Mesendoderm (in vitro differentiated cells): ENCODE data around the gene ZNF322.

Experiments used
- DNase-seq: peaks from one replicate; pipeline ENCODE4 v3.0.0; 2013
- H2AK5ac ChIP-seq: 2 replicates; pipeline ENCODE4 v1.6.1; 2013; ENCODE audit warnings: low read length, inconsistent platforms
- H2BK120ac ChIP-seq: 2 replicates; pipeline ENCODE4 v1.6.1; 2013; ENCODE audit warnings: low read depth, mild to moderate bottlenecking, low read length, moderate library complexity, mixed read lengths
- H2BK15ac ChIP-seq: replicated peaks from 2 replicates; pipeline ENCODE4 v1.6.1; 2013; ENCODE audit warnings: low read depth, mild to moderate bottlenecking, moderate library complexity
- H2BK5ac ChIP-seq: 2 replicates; pipeline ENCODE4 v1.6.1; 2013; ENCODE audit warnings: low read length, inconsistent platforms
- H3K18ac ChIP-seq: 2 replicates; pipeline ENCODE4 v1.6.1; 2013; ENCODE audit warnings: mild to moderate bottlenecking, low read length, mixed read lengths
- H3K23ac ChIP-seq: one replicate; pipeline ENCODE4 v1.6.1; 2013; ENCODE audit warnings: low read length
- H3K27ac ChIP-seq: 2 replicates; pipeline ENCODE4 v1.5.1; 2013; ENCODE audit warnings: low read depth, mild to moderate bottlenecking, inconsistent platforms, low read length, moderate library complexity
- H3K27me3 ChIP-seq: 2 replicates; pipeline ENCODE4 v1.6.1; 2013; ENCODE audit warnings: low read length, control low read depth, mild to moderate bottlenecking, inconsistent platforms; ENCODE audit not compliant: insufficient read depth, poor library complexity
- H3K36me3 ChIP-seq: 2 replicates; pipeline ENCODE4 v1.6.1; 2013; ENCODE audit warnings: low read length, inconsistent platforms; ENCODE audit not compliant: control insufficient read depth, insufficient read depth
- H3K4ac ChIP-seq: one replicate; pipeline ENCODE4 v1.6.1; 2013; ENCODE audit warnings: low read depth, mild to moderate bottlenecking, low read length, moderate library complexity
- H3K4me1 ChIP-seq: 2 replicates; pipeline ENCODE4 v1.6.1; 2013; ENCODE audit warnings: low read depth, low read length, inconsistent platforms; ENCODE audit not compliant: control insufficient read depth
- H3K4me2 ChIP-seq: 2 replicates; pipeline ENCODE4 v1.6.1; 2013; ENCODE audit warnings: low read length
- H3K4me3 ChIP-seq: 2 replicates; pipeline ENCODE4 v1.5.1; 2013; ENCODE audit warnings: mild to moderate bottlenecking, low read length
- H3K56ac ChIP-seq: one replicate; pipeline ENCODE4 v1.6.1; 2013; ENCODE audit warnings: low read length
- H3K79me1 ChIP-seq: 2 replicates; pipeline ENCODE4 v1.6.1; 2013; ENCODE audit warnings: low read length, inconsistent platforms
- H3K79me2 ChIP-seq: 2 replicates; pipeline ENCODE4 v1.6.1; 2013; ENCODE audit warnings: mild to moderate bottlenecking, low read length; ENCODE audit not compliant: control insufficient read depth, insufficient read depth
- H3K9ac ChIP-seq: 2 replicates; pipeline ENCODE4 v1.6.1; 2013; ENCODE audit warnings: low read length, inconsistent platforms
- H4K5ac ChIP-seq: one replicate; pipeline ENCODE4 v1.6.1; 2013; ENCODE audit warnings: low read length
- H4K8ac ChIP-seq: one replicate; pipeline ENCODE4 v1.6.1; 2013; ENCODE audit warnings: low read depth, mild to moderate bottlenecking, control low read depth, low read length, moderate library complexity
- WGBS: extraction: QIAGEN DNeasy Blood & Tissue Kit; methylation state at CpG from one replicate; pipeline ENCODE4 v1.1.7; 2013; ENCODE audit warnings: low lambda C conversion rate, missing lambda C conversion rate; ENCODE audit not compliant: insufficient coverage; ENCODE audit errors: extremely low coverage; 5-methylcytosine and 5-hydroxymethylcytosine counted together

Gene ZNF322

DNA sequence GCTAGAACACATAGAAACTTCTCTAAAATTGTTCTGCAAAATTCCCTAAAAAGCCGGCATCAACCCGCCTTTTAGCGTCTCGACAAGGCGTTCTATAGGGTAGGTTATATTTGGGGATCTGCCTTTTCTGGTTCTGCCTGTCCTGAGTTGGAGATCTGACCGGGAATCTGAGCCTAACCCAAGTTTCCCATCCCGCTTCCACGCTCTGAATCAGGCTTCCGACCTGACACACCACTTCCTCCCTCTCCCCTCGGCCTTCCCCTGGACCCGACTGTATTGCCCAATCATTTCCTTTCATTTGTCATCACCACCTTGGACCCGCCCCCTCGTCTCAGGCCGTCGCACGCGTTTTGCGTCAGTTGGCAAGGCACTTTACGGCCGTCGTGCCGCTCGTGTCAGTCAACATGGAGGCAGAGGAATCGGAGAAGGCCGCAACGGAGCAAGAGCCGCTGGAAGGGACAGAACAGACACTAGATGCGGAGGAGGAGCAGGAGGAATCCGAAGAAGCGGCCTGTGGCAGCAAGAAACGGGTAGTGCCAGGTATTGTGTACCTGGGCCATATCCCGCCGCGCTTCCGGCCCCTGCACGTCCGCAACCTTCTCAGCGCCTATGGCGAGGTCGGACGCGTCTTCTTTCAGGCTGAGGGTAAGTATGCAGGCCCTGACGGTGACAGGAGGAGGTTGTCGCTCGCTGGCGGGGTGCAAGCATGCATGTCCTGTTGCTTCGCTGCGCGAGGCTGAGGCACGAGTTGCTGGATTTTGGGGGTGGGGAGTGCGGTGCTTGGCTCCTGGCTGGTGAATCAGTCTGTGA, 62.8 kb downstream of the ZNF322 start, which contains the start of gene ABT1:
TSS of gene ABT1 (plus strand) at position 375 of the 810 bp plus-strand sequence. CDS start at position 405, 30 bp downstream.
- Histone ChIP-seq H3K18ac (no peak within 1 kb of the TSS), H3K27ac (peak within 1 kb of the TSS; percentile 15), H2BK120ac (no peak within 1 kb of the TSS), H3K23ac (no peak within 1 kb of the TSS), H3K56ac (peak within 1 kb of the TSS; percentile 77), H2BK15ac (no peak within 1 kb of the TSS), H3K4me1 (no peaks in the 10 kb centered on the region), H3K4ac (peak within 1 kb of the TSS; percentile 0), H3K36me3 (no peaks in the 10 kb centered on the region), H4K5ac (no peak within 1 kb of the TSS), H3K4me3 (peak within 1 kb of the TSS; percentile 47), H2BK5ac (no peak within 1 kb of the TSS), H3K27me3 (no peaks in the 10 kb centered on the region), H3K79me1 (peaks cover 6% of the 10 kb centered on the region), H3K9ac (peak within 1 kb of the TSS; percentile 83), H3K4me2 (peak within 1 kb of the TSS; percentile 66), H3K79me2 (peaks cover 8% of the 10 kb centered on the region), H4K8ac (no peak within 1 kb of the TSS), H2AK5ac (no peak within 1 kb of the TSS)
- DNase-seq: peak; percentile 99
- WGBS: no CpG with 5 or more reads among the region's 51 CpGs

DNA sequence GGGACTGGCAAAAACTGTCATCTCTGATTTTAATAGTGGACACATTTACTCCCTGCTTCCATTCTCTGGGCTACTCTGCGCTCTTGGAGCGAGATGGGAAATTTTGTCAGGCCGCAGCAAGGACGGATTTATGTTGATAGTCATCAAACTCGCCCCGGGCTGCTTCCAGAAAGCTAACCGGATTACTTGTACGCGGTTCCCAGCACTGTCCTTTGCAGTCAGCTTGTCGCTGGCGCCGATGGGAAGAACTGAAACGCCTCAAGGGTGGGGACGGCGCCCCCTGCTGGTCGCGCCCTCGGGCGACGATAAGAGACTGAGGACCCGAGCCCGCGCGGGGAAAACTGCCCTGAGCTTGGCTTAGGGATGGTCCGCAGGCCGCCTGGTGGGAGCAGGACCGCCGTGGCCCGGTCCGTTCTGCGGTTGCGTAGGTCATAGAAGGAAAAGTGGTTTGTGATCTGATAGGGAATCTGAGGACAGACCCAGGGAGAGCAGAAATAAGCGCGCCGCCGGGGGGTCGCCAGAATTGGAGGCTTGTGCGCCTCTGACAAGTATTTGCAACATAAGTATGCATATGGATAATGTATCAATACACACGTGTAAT, 63.8 kb downstream of the ZNF322 start:
- Histone ChIP-seq H3K4me2 (peak overlapping the region; percentile 43), H4K5ac (no peak overlapping the region), H3K27me3 (no peaks in the 10 kb centered on the region), H2BK15ac (no peak overlapping the region), H4K8ac (no peak overlapping the region), H3K4me1 (no peaks in the 10 kb centered on the region), H3K27ac (no peak overlapping the region), H3K79me2 (peaks cover 8% of the 10 kb centered on the region), H3K23ac (no peak overlapping the region), H2BK120ac (no peak overlapping the region), H3K18ac (no peak overlapping the region), H3K79me1 (peaks cover 6% of the 10 kb centered on the region), H3K56ac (peak overlapping the region; percentile 77), H2BK5ac (no peak overlapping the region), H2AK5ac (no peak overlapping the region), H3K36me3 (no peaks in the 10 kb centered on the region), H3K4me3 (peak overlapping the region; percentile 22), H3K4ac (no peak overlapping the region), H3K9ac (peak overlapping the region; percentile 60)
- no CpG with 5 or more reads among the region's 39 CpGs for WGBS
- DNase-seq: peak; percentile 98

DNA sequence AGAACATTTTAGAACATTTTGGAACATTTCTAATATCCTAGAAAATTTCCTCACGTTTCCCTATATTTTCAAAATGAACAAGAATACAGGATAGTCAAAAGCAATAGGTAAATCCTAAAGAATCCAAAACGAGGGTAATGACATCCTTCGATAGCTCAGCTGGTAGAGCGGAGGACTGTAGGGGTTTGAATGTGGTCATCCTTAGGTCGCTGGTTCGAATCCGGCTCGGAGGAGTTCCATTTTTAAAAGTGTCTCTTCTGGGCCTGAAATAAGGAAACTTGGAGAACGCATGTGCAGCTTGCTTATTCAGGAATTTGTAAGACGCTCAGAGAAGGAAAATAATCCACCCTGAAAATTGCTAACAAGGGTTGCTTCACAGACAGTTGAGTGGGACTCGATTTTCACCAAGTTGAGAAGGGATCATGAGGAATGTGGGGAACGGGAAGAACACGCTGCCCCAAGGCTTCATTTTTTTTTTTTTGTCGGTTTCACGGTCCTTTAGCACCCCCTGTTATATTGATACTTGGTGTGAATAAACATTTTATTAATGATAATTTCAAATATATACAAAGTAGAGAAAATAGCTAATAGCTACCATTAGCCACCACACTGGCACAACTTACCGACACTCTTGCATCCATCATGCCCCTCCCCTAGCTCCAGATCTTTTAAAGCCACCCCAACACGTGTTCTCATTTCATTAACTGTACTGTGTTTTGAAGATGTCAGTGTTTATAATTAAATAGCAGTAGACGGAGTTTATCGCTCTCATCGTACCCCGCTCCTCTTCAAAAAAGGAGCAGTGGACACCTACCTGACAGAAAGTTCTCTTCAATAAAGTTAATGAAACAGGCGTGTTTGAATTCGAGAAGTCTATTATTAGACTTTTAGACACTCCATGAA, 64.6 kb downstream of the ZNF322 start:
- H2BK5ac ChIP-seq: no peak overlapping the region
- DNase-seq: peak; percentile 93
- peak overlapping the region; percentile 49 for H3K56ac ChIP-seq
- H3K4ac ChIP-seq: no peak overlapping the region
- H3K4me2 ChIP-seq: peak overlapping the region; percentile 53
- H2BK15ac ChIP-seq: no peak overlapping the region
- no peaks in the 10 kb centered on the region for H3K36me3 ChIP-seq
- no CpG with 5 or more reads among the region's 23 CpGs for WGBS
- peaks cover 8% of the 10 kb centered on the region for H3K79me2 ChIP-seq
- H3K4me1 ChIP-seq: no peaks in the 10 kb centered on the region
- no peak overlapping the region for H3K27ac ChIP-seq
- peak overlapping the region; percentile 28 for H3K9ac ChIP-seq
- no peaks in the 10 kb centered on the region for H3K27me3 ChIP-seq
- H2BK120ac ChIP-seq: no peak overlapping the region
- no peak overlapping the region for H3K18ac ChIP-seq
- no peak overlapping the region for H4K5ac ChIP-seq
- H4K8ac ChIP-seq: no peak overlapping the region
- H3K23ac ChIP-seq: no peak overlapping the region
- peak overlapping the region; percentile 13 for H3K4me3 ChIP-seq
- H2AK5ac ChIP-seq: no peak overlapping the region
- peaks cover 6% of the 10 kb centered on the region for H3K79me1 ChIP-seq

DNA sequence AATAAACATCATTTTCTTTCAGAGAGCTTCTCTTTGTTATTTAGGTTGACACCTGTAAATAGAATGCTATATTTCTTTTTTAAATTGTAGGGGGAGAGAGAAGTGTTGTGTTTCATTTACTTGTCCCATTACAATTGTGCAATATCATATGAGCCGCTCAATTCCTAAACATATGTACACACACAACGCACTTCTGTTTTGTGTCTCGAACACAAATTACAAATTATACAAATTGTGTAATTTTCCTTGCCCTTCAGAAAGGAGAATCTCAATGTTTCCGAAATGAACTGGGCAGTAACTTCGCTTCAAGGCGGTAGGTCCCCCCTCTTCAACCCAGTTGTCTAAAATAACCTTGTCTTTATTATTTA, 65.4 kb downstream of the ZNF322 start:
- Histone ChIP-seq H3K23ac (no peak overlapping the region), H3K27ac (no peak overlapping the region), H3K27me3 (no peaks in the 10 kb centered on the region), H2BK15ac (no peak overlapping the region), H4K5ac (no peak overlapping the region), H3K18ac (no peak overlapping the region), H3K9ac (peak overlapping the region; percentile 18), H3K36me3 (no peaks in the 10 kb centered on the region), H3K56ac (peak overlapping the region; percentile 12), H3K79me2 (peaks cover 8% of the 10 kb centered on the region), H2BK5ac (no peak overlapping the region), H3K4me2 (peak overlapping the region; percentile 52), H2BK120ac (no peak overlapping the region), H4K8ac (no peak overlapping the region), H2AK5ac (no peak overlapping the region), H3K4ac (no peak overlapping the region), H3K4me3 (peak overlapping the region; percentile 30), H3K79me1 (peaks cover 6% of the 10 kb centered on the region), H3K4me1 (no peaks in the 10 kb centered on the region)
- no peak for DNase-seq
- no CpG with 5 or more reads among the region's 6 CpGs for WGBS

DNA sequence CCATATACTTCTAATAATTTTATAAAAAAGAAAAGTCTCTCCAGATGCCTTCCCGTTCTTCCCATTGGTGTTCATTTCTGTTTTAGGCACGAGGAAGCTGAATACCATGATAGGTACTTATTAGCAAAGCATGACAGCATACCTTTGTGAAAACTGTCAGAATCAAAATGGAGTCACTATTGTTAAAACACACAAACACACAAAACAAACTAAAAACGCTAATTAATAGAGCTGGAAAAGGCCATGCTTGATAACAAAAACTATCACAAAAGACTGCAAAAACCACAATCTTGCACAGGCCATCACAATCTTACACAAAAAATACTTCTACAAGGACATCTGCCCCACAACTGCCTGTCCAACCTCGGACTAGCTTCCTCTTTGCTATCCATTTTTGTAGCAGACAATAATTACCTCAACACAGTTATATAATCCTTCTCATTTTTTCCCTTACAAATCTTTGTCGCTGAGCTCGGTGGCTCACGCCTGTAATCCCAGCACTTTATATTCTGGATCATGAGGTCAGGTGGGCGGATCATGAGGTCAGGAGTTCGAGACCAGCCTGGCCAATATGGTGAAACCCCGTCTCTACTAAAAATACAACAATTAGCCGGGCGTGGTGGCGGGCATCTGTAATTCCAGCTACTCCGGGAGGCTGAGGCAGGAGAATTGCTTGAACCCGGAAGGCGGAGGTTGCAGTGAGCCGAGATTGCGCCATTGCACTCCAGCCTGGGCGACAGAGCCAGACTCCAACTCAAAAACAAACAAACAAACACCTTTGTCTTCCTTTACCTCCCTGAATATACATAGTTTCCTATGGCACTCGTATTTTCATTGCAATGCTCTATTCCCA, 66.0 kb downstream of the ZNF322 start:
- Histone ChIP-seq H3K79me2 (peaks cover 8% of the 10 kb centered on the region), H3K56ac (peak overlapping the region; percentile 51), H3K36me3 (no peaks in the 10 kb centered on the region), H3K18ac (no peak overlapping the region), H3K4me1 (no peaks in the 10 kb centered on the region), H3K4ac (no peak overlapping the region), H3K4me3 (peak overlapping the region; percentile 16), H4K5ac (no peak overlapping the region), H3K27me3 (no peaks in the 10 kb centered on the region), H3K9ac (no peak overlapping the region), H3K79me1 (peaks cover 6% of the 10 kb centered on the region), H2BK15ac (no peak overlapping the region), H3K23ac (no peak overlapping the region), H4K8ac (no peak overlapping the region), H3K27ac (no peak overlapping the region), H2BK120ac (no peak overlapping the region), H2BK5ac (no peak overlapping the region), H2AK5ac (no peak overlapping the region), H3K4me2 (no peak overlapping the region)
- no CpG with 5 or more reads among the region's 20 CpGs for WGBS
- DNase-seq: no peak
